ENCODE results near the gene OXCT1.
"Not testable (repeated sequence)": the region's sequence is repeated elsewhere in the genome, so short reads cannot be mapped to it uniquely, and the experiment has no call there.

OXCT1 gene

GRCh38 chr5:41871852-41872251, 1.6 kb upstream of the OXCT1 start:
- DNase-seq = no peak

GRCh38 chr5:41870627-41871048, 413 bp upstream of the OXCT1 start:
- DNase-seq = no peak

- peak; percentile 26 for DNase-seq
These were observed 988 bp downstream of the OXCT1 start for GRCh38 chr5:41869151-41869723.

- DNase-seq = no peak
These were observed 6.2 kb downstream of the OXCT1 start for GRCh38 chr5:41863871-41864486.

- DNase-seq = peak; percentile 11
These were observed 11.3 kb downstream of the OXCT1 start for GRCh38 chr5:41858890-41859289.

GRCh38 chr5:41857989-41858388, 12.2 kb downstream of the OXCT1 start:
- no peak for DNase-seq

GRCh38 chr5:41856644-41857491, 13.4 kb downstream of the OXCT1 start:
- DNase-seq = peak; percentile 43

- DNase-seq = no peak
These were observed 17.9 kb downstream of the OXCT1 start for GRCh38 chr5:41852293-41852692.

GRCh38 chr5:41851116-41851515, 19.1 kb downstream of the OXCT1 start:
- no peak for DNase-seq

GRCh38 chr5:41848983-41849382, 21.2 kb downstream of the OXCT1 start:
- DNase-seq = no peak

GRCh38 chr5:41845751-41846150, 24.5 kb downstream of the OXCT1 start:
- not testable (repeated sequence) for DNase-seq

- DNase-seq = no peak
These were observed 25.7 kb downstream of the OXCT1 start for GRCh38 chr5:41844502-41844901.

GRCh38 chr5:41843456-41844370, 26.5 kb downstream of the OXCT1 start:
- no peak for DNase-seq

- no peak for DNase-seq
These were observed 27.4 kb downstream of the OXCT1 start for GRCh38 chr5:41842777-41843176.

- no peak for DNase-seq
These were observed 28.9 kb downstream of the OXCT1 start for GRCh38 chr5:41841325-41841724.

- no peak for DNase-seq
These were observed 30.0 kb downstream of the OXCT1 start for GRCh38 chr5:41840251-41840650.

- DNase-seq = no peak
These were observed 32.4 kb downstream of the OXCT1 start for GRCh38 chr5:41837793-41838192.

GRCh38 chr5:41835645-41836044, 34.6 kb downstream of the OXCT1 start:
- no peak for DNase-seq

- DNase-seq = no peak
These were observed 35.7 kb downstream of the OXCT1 start for GRCh38 chr5:41834506-41834905.

- DNase-seq = no peak
These were observed 37.8 kb downstream of the OXCT1 start for GRCh38 chr5:41832430-41832829.

- DNase-seq = no peak
These were observed 39.1 kb downstream of the OXCT1 start for GRCh38 chr5:41831155-41831554.

GRCh38 chr5:41827792-41828191, 42.4 kb downstream of the OXCT1 start:
- DNase-seq = no peak

GRCh38 chr5:41822036-41822435, 48.2 kb downstream of the OXCT1 start:
- no peak for DNase-seq
